Transverse colon (tissue), 4 donors: ENCODE data around the gene NOM1.

Experiments
- EP300 ChIP-seq: sonication (generic); formaldehyde crosslinking; IDR thresholded peaks from one replicate; pipeline ENCODE4 v1.6.1; 2017; ENCODE audit warnings: antibody characterized with exemption, low read depth
- POLR2A ChIP-seq: fragments of 450-650 bp; IDR thresholded peaks from one replicate; pipeline ENCODE4 v1.6.1; 2016; ENCODE audit warnings: antibody characterized with exemption, mild to moderate bottlenecking, moderate library complexity
- POLR2AphosphoS5 ChIP-seq, 3 donors: sonication (generic); formaldehyde crosslinking; IDR thresholded peaks; one replicate each; pipeline ENCODE4 v1.6.1; 2016; ENCODE audit warnings: antibody characterized with exemption in 3 of 3
- TF ChIP-seq, protein P1 (sequence below), 5 experiments: fragments of 200-600 bp in 3 of 5; fragments of 450-650 bp in 2 of 5; sonication (generic) in 3 of 5; IDR thresholded peaks; 1 replicate in 2 of 5; 2 replicates in 3 of 5; pipeline ENCODE4 v1.5.1; 2016 to 2017; ENCODE audit warnings: antibody characterized with exemption in 5 of 5, inconsistent platforms in 3 of 5, mild to moderate bottlenecking in 2 of 5, moderate library complexity in 1 of 5

DNA sequence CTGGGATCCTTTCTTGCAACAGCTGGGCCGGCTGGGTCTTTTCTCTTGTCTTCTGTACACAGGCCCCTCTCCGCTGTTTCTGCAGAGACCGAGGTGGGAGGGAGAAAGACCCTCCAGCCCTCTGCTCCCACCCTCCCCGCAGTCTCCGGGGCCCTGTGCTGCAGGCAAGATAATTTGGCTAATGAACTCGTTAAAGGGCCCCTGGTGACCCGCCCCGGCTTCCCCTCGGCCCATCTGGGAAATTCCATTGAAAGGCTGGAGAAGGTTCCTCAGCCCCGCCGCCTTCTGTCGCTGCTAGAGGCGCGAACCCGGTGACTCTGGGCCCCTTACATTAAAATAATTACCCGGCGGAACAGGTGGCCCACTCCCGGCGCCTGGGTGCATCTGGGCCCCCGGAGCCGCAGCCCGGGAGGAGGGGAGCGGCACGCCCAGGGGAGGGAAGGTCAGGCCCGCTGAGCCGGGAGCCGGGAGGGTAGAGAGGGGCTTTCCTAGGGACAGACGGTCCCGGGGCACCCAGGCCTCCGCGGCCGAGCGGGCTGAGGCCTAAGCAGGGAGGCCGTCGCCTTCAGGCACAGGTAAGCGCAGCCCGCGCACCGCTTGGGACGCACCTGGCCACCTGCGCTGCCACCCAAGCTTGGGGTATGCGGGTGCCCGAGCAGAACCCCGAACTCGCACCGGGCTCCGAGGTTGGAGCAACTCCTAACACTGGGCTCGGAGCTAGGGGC lies 68.3 kb downstream of the NOM1 start:
- TF ChIP-seq, protein P1, sequence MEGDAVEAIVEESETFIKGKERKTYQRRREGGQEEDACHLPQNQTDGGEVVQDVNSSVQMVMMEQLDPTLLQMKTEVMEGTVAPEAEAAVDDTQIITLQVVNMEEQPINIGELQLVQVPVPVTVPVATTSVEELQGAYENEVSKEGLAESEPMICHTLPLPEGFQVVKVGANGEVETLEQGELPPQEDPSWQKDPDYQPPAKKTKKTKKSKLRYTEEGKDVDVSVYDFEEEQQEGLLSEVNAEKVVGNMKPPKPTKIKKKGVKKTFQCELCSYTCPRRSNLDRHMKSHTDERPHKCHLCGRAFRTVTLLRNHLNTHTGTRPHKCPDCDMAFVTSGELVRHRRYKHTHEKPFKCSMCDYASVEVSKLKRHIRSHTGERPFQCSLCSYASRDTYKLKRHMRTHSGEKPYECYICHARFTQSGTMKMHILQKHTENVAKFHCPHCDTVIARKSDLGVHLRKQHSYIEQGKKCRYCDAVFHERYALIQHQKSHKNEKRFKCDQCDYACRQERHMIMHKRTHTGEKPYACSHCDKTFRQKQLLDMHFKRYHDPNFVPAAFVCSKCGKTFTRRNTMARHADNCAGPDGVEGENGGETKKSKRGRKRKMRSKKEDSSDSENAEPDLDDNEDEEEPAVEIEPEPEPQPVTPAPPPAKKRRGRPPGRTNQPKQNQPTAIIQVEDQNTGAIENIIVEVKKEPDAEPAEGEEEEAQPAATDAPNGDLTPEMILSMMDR (IDR thresholded peaks at IDR 0.05) = no peak
- no peak for TF ChIP-seq POLR2A
- TF ChIP-seq EP300 = no peak
- TF ChIP-seq POLR2AphosphoS5 (IDR thresholded peaks at IDR 0.05) = no peak
